ENCODE results near the gene LRP1B.

GRCh38 chr2:141692829-141693228 lies 438.0 kb downstream of the LRP1B start:
- TF ChIP-seq EZH2phosphoT487 (IDR thresholded peaks at IDR 0.05; ENCODE audit: borderline replicate concordance, low read depth): no peak
- TF ChIP-seq TCF12 (IDR thresholded peaks at IDR 0.05): no peak
- no peak for TF ChIP-seq SMC3 (IDR thresholded peaks at IDR 0.05; ENCODE audit: low read depth, low read length)
- no peak for TF ChIP-seq EP300 (IDR thresholded peaks at IDR 0.05; ENCODE audit: borderline replicate concordance in 1 of 2, low read depth in 1 of 2, low read length in 1 of 2)
- TF ChIP-seq CTCF (IDR thresholded peaks at IDR 0.05): no peak
- no peak for TF ChIP-seq RAD21 (IDR thresholded peaks at IDR 0.05; ENCODE audit: low read length)
- no peak for TF ChIP-seq USF2 (IDR thresholded peaks at IDR 0.05; ENCODE audit: borderline replicate concordance, low read depth, low read length)
- TF ChIP-seq MEF2A (IDR thresholded peaks at IDR 0.05; ENCODE audit: borderline replicate concordance, low read depth): no peak
- no peak for TF ChIP-seq GATA2 (CRISPR knock-in tag; IDR thresholded peaks at IDR 0.05)
- TF ChIP-seq USF1 (IDR thresholded peaks at IDR 0.05; ENCODE audit: borderline replicate concordance, low read depth): no peak
- no peak for TF ChIP-seq POLR2AphosphoS5 (IDR thresholded peaks at IDR 0.05; ENCODE audit: low read depth, low read length)
- no peak for TF ChIP-seq RCOR1 (IDR thresholded peaks at IDR 0.05; ENCODE audit: low read length)
- no peak for TF ChIP-seq TEAD4 (IDR thresholded peaks at IDR 0.05; ENCODE audit: borderline replicate concordance, insufficient read depth)
- TF ChIP-seq YY1 (IDR thresholded peaks at IDR 0.05; ENCODE audit: low read depth): no peak
